Measurements from ENCODE around the gene GPC4.
"Not testable (repeated sequence)": the region's sequence is repeated elsewhere in the genome, so short reads cannot be mapped to it uniquely, and the experiment has no call there.

GPC4 gene

DNA sequence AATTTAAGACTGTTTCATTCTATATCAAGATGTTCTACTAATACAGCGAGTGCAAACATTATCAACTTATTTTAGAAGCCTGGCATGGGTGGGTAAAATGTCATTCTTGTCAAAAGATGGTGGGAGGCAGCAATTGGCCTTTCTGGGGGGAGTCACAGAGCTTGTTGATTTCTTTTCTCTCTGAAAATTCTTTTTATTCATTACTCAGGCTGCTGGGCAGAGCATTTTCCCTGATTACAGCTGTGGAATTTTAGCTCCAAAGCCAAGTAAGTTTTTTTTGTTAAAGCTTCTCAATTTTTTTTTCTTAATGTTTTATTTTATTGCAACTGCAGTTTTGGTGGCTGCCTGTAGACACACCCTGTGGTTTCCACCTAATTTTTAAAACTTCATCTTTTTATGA lies 50.4 kb downstream of the GPC4 start:
- DNase-seq = no peak

- no peak for DNase-seq
These were observed 51.1 kb downstream of the GPC4 start for GRCh38 chrX:133364196-133364595.

GRCh38 chrX:133362538-133362937 lies 52.8 kb downstream of the GPC4 start:
- DNase-seq = no peak

- DNase-seq = no peak
These were observed 55.8 kb downstream of the GPC4 start for GRCh38 chrX:133359466-133359865.

GRCh38 chrX:133353233-133353632 lies 62.1 kb downstream of the GPC4 start:
- DNase-seq = no peak

GRCh38 chrX:133350751-133351150 lies 64.5 kb downstream of the GPC4 start:
- DNase-seq = no peak

- DNase-seq = no peak
These were observed 69.3 kb downstream of the GPC4 start for GRCh38 chrX:133346026-133346425.

GRCh38 chrX:133339566-133339965 lies 75.7 kb downstream of the GPC4 start:
- DNase-seq = no peak

GRCh38 chrX:133337250-133337649 lies 78.0 kb downstream of the GPC4 start:
- DNase-seq = no peak

GRCh38 chrX:133335027-133335426 lies 80.3 kb downstream of the GPC4 start:
- DNase-seq = no peak

DNA sequence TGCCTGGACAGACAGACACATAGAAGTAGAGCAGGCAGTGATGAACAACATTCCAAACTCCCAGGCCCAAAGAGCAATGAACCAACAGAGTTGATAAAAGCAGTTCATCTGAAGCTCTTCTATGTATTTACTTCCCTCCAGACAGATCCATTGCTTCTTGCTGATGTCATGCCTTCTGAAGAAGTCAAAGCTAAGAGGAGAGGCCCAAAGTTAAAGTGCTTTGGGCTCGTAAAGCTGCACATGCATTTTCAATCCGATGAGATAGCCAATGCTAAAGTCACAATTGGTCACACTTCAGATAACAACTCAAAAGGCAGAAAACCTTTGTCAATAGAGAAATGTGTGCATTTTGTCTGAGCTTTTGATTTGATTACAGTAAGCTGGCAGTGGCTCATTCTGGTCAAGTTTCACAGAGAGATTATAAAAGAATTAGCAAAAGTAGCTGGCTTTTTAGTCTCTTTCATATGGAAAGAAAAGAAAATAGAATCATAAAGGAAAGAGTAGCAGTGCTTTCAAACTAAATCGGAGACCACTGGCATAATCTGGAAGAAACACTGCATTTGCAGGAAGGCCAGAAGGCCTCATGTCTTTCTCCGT lies 82.0 kb downstream of the GPC4 start:
- DNase-seq = no peak

DNA sequence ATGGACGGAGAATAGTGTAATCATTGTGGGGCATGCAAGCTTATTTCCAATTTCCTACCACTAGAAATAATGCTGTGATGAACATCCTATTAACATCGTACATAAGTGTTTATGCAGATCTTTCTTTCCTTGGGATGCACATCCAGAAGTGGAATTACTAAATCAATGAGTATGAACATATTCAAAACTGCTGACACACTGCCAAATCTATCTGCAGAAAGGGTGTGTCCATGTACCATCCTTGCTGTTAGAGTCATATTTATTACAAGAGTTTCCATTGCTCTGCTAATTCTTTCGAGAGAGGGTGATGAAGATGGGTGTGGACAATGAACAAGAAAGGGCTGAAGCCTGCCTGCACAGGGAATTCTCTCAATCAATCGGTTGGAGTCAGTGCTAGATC lies 82.6 kb downstream of the GPC4 start:
- no peak for DNase-seq

GRCh38 chrX:133330956-133331355 lies 84.3 kb downstream of the GPC4 start:
- no peak for DNase-seq

- DNase-seq = no peak
These were observed 89.9 kb downstream of the GPC4 start for GRCh38 chrX:133325422-133325821.

DNA sequence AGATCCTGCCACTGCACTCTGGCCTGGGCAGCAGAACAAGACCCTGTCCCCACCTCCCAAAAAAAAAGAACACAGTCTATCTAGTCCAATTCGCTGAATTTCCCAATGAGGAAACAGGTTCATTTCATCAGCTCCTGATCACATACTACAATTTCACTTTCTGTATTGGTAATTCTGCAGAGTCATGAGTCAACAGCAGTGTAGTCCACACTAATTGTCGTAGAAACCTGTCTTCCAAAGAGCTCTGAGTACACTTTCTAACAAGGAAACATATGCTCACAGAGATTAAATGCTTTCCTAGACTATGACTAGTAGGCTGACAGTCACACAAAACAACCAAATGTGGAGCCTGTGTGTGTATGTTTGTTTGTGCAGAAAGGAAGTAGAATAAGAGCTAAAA lies 91.9 kb downstream of the GPC4 start:
- DNase-seq = no peak

GRCh38 chrX:133322269-133322668 lies 93.0 kb downstream of the GPC4 start:
- not testable (repeated sequence) for DNase-seq

GRCh38 chrX:133321451-133321850 lies 93.8 kb downstream of the GPC4 start:
- no peak for DNase-seq

DNA sequence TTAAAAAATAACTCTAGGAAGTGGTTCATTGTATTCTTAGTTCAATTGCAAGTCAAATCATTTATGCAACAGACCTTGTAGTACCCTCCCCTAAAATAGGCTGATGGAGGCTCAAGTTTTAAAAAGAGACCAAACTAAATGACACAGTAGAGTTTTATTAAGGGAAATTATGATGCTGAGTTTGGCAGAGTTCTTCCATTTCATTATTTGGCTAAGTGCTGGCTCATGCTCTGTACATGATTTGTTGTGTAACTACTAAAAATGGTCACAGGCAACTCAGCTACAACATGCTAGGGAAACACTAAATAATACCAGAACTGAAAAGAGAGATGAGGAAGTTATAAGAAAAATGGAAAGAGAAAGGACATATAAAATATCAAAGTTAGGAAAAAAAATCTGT lies 101.0 kb downstream of the GPC4 start:
- DNase-seq = no peak

- DNase-seq = no peak
These were observed 106.8 kb downstream of the GPC4 start for GRCh38 chrX:133308499-133308897.

GRCh38 chrX:133307637-133308498 lies 107.4 kb downstream of the GPC4 start:
- DNase-seq = no peak

- DNase-seq = no peak
These were observed 108.2 kb downstream of the GPC4 start for GRCh38 chrX:133307094-133307493.

GRCh38 chrX:133306316-133306715 lies 109.0 kb downstream of the GPC4 start:
- DNase-seq = no peak

DNA sequence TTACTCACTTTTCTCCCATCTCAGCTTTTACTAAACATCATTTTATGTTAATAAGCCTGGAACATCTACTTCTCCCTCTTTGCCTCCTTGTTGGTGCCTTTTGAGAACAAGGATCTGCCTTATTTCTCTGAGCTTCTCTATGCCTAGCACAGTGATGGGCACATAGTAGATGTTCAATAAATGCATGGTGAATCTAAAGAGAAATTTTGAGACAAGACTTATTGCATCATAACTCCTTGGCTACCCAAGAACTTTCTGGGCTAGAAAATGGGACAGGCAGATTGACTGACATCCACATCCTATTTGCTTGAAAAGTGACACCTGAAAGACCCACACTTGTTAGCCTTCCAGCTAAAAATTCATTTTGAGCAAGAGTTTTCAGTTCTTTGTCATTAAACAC lies 109.9 kb downstream of the GPC4 start:
- no peak for DNase-seq

- no peak for DNase-seq
These were observed 112.4 kb downstream of the GPC4 start for GRCh38 chrX:133302775-133303445.
